ENCODE measurements around the gene OPA3. TPM values are rescaled to one million over a fixed set of nuclear protein-coding genes. Genes with fewer than 3 reads are reported as not detected.

OPA3 gene
- total RNA-seq, 1 donor from 2014 or later: 26.9 TPM

DNA sequence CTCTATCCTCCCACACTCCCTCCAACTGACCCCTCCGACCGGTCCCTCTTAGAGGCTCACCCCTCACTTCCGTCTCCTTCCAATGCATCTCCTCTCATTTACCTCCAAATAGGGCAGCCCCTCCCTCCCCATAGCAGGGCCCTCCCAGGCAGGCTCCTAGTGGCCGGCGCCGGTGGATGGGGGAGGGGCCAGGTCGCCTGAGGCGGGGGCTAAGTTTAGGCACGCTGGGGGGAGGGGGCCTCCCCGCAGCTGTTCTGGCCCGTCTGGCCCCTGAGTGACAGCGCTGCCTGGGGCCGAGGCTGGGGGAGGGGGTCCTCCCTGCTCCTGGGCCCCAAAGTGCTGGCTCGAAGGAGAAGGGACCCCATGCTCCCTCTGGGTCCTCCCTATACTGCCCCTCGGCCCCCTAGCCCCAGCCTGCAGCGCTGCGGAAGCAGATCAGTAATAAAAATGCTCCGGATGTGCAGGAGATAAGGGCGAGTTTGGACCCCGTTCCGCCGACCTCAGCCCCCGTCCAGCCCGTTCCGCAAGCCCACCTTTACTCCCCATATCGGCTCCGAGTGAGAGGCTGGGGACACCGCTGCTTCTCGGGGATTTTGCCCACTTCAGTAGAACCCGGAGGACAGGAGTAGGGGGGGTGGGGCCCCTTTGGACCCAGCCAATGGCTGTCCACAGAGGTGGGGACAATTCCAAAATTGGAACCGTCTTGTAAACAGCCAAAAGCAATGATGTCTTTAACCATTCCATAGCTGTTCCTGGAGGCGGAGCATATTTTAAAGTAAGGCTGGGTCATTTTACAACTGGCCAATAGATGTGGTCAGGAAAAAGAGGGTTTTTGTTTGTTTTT lies 91.8 kb downstream of the OPA3 start:
- intact Hi-C loops (cut with micrococcal nuclease): no loop called here

DNA sequence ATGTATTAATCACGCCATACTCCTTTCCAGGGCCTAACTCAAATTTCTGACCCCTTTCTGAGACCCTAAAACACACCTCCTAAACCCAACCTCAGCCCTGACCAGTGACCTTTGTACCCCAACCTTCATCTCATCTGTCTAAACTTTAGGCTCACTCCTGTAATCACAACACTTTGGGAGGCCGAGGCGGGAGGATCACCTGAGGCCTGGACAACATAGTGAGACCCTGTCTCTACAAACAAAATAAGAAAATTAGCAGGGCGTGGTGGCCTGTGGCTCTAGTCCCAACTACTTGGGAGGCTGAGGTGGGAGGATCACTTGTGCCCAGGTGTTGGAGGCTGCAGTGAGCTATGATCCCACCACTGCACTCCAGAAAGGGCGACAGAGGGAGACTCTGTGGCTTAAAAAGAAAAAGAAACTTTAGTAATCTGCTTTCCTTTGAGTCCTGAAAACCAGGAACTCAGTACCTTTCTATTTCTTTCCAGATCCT lies 92.4 kb downstream of the OPA3 start:
- intact Hi-C loops (cut with micrococcal nuclease): no loop called here
- no peak for ATAC-seq
- DNase-seq: no peak

More for the DNA sequence above, 91.8 kb downstream of the OPA3 start:
- DNase-seq: peak; percentile 76
- peak; percentile 74 for ATAC-seq

DNA sequence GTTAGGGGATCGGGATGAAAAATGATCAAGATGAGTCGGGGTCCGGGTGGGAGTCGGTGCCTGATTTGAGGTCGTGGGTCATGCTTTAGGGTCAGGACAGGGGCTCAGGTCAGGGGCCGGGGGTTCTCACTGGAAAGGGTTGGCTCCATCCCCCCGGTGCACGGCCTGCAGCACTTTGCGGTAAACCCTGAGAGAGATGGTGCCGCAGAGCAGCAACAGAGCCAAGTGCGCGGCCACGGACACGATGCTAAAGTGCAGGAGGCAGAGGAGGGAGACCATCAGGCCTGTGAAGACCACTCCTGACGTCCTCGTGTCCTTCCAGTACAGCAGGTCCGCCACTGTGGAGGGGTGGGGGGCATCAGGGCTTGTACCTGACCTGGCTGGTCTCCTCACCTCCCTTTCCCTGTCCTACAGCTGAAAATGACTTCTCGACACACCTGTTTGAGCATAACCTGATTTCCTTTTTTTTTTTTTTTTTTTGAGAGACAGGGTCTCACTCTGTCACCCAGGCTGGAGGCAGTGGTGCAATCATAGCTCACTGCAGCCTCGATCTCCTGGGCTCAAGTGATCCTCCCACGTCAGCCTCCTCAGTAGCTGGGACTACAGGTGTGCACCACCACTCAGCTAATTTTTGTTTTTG lies 95.3 kb downstream of the OPA3 start:
- DNase-seq (no peak), ATAC-seq (no peak)
- intact Hi-C loops (cut with micrococcal nuclease): no loop called here

DNA sequence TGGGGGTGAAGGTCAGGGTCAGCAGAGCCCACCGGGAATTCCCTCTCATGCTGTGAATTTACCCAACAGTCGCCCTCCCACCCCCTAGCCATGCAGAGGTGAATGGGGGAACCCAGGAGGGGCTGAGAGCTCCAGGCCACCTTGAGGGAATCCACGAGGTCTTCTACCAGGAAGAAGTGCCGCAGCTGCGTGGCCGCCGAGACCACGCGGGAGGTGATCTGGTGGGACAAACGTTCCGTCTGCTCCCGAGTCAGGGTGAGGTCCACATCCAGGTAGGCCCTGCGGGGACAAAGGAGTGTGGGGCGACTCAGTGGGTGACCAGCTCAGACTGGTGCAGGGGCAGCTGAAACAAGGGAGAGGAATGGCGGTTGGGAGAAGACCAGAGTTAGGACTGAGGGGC lies 95.9 kb downstream of the OPA3 start:
- ATAC-seq (no peak), DNase-seq (no peak)
- intact Hi-C loops (cut with micrococcal nuclease): no loop called here

DNA sequence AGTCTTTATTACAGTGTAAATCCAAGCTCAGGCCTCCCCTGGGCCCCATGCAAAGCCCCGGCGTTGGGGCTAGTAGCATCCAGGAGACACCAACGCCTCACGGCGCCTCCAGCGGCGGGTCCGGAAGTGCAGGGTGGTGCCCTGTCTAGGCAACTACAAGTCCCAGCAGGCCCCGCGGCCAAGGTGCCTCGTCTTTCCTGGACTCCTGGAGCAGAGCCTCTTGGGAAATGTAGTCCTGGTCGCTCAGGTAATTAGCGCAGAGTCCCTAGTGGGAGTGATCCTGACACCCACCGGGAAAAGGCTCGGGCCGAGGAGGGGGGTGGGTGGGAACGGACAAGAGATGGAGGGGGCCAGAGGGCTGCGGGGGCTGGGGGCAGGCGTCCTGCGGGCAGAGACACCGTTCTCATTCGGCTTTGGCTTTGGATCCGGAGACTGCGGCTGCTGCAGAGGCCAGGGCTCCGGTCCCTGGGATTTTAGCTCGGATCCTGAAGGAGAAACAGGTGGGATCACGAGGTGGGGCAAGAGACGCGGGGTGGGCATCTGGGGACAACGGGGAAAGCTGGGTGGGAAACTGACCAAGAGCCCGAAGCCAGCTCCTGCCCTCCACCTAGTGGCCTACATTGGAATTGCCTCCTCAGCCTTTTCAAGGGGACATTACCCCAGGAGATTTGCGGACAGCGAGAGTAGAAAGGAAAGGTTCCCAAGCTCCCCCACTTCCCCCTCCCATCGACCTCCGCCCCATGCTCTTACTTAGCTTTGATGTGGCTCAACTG lies 99.1 kb downstream of the OPA3 start:
- DNase-seq (peak; percentile 100), ATAC-seq (peak; percentile 98)
- intact Hi-C loops (cut with micrococcal nuclease): no loop called here

DNA sequence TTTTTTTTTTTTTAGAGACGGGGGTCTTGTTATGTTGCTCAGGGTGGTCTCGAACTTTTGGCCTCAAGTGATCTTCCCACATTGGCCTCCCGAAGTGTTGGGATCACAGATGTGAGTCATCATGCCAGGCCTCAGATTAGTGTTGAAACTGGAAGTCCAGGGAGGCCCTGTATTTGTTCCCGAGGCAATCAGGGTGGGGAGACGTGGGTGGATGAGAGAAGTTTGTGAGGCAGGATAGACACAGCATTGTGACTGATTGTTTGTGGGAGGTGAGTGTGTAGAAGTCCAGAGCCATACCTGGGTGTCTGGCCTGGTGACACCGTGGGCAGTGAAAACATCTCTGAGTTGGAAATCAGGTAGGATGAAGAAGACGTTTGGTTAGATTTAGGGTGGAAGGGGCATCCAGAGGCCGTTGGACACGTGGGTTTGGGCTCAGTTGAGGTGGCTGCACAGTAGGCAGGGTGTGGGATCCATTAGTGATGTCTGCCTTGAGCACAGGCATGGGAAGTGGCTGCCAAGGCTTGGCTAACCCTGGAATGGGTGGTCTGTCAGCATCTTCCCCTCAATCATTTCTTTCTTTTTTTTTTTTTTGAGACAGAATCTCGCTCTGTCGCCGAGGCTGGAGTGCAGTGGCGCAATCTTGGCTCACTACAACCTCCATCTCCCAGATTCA lies 100.2 kb downstream of the OPA3 start:
- intact Hi-C loops (cut with micrococcal nuclease): no loop called here
- DNase-seq (no peak), ATAC-seq (no peak)

DNA sequence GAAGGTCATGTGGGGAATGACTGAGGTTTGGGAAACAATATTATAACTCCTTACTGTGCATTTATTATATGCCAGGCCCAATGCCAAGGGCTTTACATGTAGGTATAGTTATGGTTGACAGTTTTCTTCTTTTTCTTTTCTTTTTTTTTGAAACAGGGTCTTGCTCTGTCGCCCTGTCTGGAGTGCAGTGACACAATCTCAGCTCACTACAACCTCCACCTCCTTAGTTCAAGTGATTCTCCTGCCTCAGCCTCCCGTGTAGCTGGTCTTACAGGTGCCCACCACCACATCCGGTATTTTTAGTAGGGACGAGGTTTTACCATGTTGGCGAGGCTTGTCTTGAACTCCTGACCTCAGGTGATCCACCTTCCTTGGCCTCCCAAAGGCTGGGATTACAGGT lies 101.6 kb downstream of the OPA3 start:
- DNase-seq (no peak), ATAC-seq (no peak)
- intact Hi-C loops (cut with micrococcal nuclease): no loop called here

DNA sequence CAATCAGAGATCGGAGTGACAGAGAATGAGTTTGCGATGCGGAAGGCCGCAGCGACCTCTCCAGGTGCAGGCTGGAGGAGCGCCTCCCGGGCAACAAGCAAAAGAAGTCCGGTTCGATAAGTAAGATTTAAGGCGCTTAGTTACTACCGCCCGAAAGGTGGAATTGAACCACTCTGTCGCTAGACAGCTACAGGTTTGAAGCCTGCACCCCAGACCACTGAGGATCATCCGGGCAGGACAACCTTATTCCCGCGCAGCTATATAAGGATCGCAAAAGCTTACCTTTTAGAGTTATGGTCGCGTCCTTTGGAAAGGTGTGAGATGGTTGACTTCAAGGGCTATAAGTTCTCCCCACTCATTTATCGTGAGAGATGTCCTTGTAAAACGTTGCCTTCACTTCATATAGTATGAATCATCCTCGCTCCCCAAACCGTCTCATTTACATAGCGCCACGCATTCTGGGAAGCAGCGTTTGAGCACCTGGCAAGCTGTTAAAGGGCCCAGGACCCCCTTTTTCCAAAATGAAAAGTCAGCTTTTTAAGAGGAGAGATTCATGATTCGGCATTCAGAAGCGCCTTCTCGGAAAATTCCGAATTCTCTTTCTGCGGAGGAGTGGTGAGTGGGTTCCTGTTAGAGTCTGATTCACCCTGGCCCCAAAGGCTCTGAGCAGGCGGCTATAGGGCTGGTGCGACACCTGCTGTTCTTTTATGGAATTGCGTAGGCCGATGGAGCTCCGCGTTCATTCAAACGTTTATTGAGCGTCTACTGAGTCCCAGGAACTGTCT lies 106.0 kb downstream of the OPA3 start:
- intact Hi-C loops (cut with micrococcal nuclease): loop anchor here (5.0 kb wide), 1 partner anchor 41 kb away; no protein-coding TSS in a partner anchor
- ATAC-seq (peak; percentile 97), DNase-seq (peak; percentile 85)

DNA sequence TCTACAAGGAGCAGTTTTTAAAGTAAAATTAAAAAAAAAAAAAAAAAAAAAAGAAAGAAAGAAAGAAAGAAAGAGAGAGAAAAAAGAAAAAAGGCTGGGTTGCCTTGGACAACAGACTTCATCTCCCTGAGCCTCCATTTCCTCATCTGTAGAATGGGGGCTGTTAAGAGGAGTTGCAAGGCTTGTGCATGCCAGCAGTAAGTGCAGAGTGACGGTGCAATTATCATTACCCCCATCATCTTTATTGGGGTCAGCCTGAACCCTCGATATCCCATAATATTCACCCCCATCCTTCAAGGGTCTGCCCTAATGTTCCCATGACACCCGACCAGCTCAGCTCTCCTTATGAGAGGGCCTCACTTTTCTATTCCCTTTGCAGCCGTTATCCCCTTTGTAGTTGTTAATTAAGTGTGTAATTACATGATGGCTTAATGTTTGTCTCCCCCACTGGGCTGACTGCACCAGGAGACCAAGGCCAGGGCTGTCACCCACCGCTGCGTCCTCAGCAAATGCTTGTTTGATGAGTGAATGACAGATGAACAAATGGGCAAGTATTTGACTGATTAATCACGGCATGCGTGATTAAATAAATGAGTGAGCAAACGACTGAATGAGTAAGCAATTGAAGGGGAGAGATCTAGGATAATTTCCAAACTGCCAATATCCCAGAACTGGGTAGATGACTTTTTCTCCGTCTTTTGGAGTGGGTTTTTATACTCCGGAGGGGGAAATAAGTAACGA lies 106.7 kb downstream of the OPA3 start:
- intact Hi-C loops (cut with micrococcal nuclease): loop anchor here (5.0 kb wide), 1 partner anchor 41 kb away; no protein-coding TSS in a partner anchor

More for the DNA sequence above, 106.7 kb downstream of the OPA3 start:
- DNase-seq (no peak), ATAC-seq (no peak)

Other genes starting within 250 kb of the OPA3 start
- not detected for gene KLC3, start 244.1 kb downstream of the OPA3 start, total RNA-seq
- gene ERCC2, start 214.2 kb downstream of the OPA3 start, total RNA-seq: 9.9 TPM
- gene PPP1R13L, start 179.7 kb downstream of the OPA3 start, total RNA-seq: 222 TPM
- 7.0 TPM for gene POLR1G, start 178.2 kb downstream of the OPA3 start, total RNA-seq
- 150 TPM for gene ERCC1, start 160.9 kb downstream of the OPA3 start, total RNA-seq
- gene FOSB, start 116.8 kb downstream of the OPA3 start, total RNA-seq: 0.79 TPM
- 29.8 TPM for gene RTN2, start 87.8 kb downstream of the OPA3 start, total RNA-seq
- gene PPM1N, start 86.4 kb downstream of the OPA3 start, total RNA-seq: 0.57 TPM
- 43.3 TPM for gene VASP, start 77.3 kb downstream of the OPA3 start, total RNA-seq
- 4.8 TPM for gene GPR4, start 17.4 kb upstream of the OPA3 start, total RNA-seq
- gene EML2, start 54.6 kb upstream of the OPA3 start, total RNA-seq: 33.4 TPM
- 4.1 TPM for gene GIPR, start 83.4 kb upstream of the OPA3 start, total RNA-seq
- 233 TPM for gene SNRPD2, start 107.2 kb upstream of the OPA3 start, total RNA-seq
- 1.2 TPM for gene QPCTL, start 107.9 kb upstream of the OPA3 start, total RNA-seq
- 15.4 TPM for gene FBXO46, start 146.1 kb upstream of the OPA3 start, total RNA-seq
- gene MEIOSIN, start 148.6 kb upstream of the OPA3 start, total RNA-seq: not detected
- gene SIX5, start 184.4 kb upstream of the OPA3 start, total RNA-seq: 26.1 TPM
- gene DMPK, start 197.7 kb upstream of the OPA3 start, total RNA-seq: 275 TPM
- 64.6 TPM for gene DMWD, start 208.0 kb upstream of the OPA3 start, total RNA-seq
- not detected for gene RSPH6A, start 230.5 kb upstream of the OPA3 start, total RNA-seq

Data from left ventricle myocardium superior (tissue), 1 donor.